ENCODE measurements around the gene CCDC63.

GRCh38 chr12:110845339-110845682, 1.5 kb upstream of the CCDC63 start:
- TF ChIP-seq, protein P1, sequence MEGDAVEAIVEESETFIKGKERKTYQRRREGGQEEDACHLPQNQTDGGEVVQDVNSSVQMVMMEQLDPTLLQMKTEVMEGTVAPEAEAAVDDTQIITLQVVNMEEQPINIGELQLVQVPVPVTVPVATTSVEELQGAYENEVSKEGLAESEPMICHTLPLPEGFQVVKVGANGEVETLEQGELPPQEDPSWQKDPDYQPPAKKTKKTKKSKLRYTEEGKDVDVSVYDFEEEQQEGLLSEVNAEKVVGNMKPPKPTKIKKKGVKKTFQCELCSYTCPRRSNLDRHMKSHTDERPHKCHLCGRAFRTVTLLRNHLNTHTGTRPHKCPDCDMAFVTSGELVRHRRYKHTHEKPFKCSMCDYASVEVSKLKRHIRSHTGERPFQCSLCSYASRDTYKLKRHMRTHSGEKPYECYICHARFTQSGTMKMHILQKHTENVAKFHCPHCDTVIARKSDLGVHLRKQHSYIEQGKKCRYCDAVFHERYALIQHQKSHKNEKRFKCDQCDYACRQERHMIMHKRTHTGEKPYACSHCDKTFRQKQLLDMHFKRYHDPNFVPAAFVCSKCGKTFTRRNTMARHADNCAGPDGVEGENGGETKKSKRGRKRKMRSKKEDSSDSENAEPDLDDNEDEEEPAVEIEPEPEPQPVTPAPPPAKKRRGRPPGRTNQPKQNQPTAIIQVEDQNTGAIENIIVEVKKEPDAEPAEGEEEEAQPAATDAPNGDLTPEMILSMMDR (IDR thresholded peaks at IDR 0.05), result no peak
- TF ChIP-seq POLR2AphosphoS5 (IDR thresholded peaks at IDR 0.05) (no peak), POLR2A (IDR thresholded peaks at IDR 0.05) (no peak)

Data from breast epithelium (tissue), 3 donors.